ENCODE measurements around the gene RANBP3. TPM values are rescaled to one million over a fixed set of nuclear protein-coding genes. Genes with fewer than 3 reads are reported as not detected.

RANBP3 gene
- total RNA-seq, 1 donor from 2014 or later: 92.1 TPM

GRCh38 chr19:5916181-5916708 lies 61.7 kb downstream of the RANBP3 start:
- Mint-ChIP-seq H3K4me1 (ENCODE audit: low read depth, unreplicated experiment) (peaks cover 13% of the 10 kb centered on the region), H3K9me3 (ENCODE audit: unreplicated experiment) (peaks cover 2% of the 10 kb centered on the region), H3K4me3 (ENCODE audit: unreplicated experiment) (peak overlapping the region; percentile 63), H3K27ac (ENCODE audit: unreplicated experiment) (peak overlapping the region; percentile 62), H3K36me3 (ENCODE audit: unreplicated experiment) (no peaks in the 10 kb centered on the region), H3K27me3 (ENCODE audit: unreplicated experiment) (peaks cover 6% of the 10 kb centered on the region)
- no peak for DNase-seq
- TF ChIP-seq, protein P1, sequence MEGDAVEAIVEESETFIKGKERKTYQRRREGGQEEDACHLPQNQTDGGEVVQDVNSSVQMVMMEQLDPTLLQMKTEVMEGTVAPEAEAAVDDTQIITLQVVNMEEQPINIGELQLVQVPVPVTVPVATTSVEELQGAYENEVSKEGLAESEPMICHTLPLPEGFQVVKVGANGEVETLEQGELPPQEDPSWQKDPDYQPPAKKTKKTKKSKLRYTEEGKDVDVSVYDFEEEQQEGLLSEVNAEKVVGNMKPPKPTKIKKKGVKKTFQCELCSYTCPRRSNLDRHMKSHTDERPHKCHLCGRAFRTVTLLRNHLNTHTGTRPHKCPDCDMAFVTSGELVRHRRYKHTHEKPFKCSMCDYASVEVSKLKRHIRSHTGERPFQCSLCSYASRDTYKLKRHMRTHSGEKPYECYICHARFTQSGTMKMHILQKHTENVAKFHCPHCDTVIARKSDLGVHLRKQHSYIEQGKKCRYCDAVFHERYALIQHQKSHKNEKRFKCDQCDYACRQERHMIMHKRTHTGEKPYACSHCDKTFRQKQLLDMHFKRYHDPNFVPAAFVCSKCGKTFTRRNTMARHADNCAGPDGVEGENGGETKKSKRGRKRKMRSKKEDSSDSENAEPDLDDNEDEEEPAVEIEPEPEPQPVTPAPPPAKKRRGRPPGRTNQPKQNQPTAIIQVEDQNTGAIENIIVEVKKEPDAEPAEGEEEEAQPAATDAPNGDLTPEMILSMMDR (IDR thresholded peaks at IDR 0.05; ENCODE audit: partially characterized antibody, unreplicated experiment): no peak

- Mint-ChIP-seq H3K27ac (ENCODE audit: unreplicated experiment) (no peak overlapping the region), H3K36me3 (ENCODE audit: unreplicated experiment) (no peaks in the 10 kb centered on the region), H3K9me3 (ENCODE audit: unreplicated experiment) (peaks cover 2% of the 10 kb centered on the region), H3K4me1 (ENCODE audit: low read depth, unreplicated experiment) (peaks cover 13% of the 10 kb centered on the region), H3K27me3 (ENCODE audit: unreplicated experiment) (peaks cover 6% of the 10 kb centered on the region), H3K4me3 (ENCODE audit: unreplicated experiment) (no peak overlapping the region)
- no peak for DNase-seq
- TF ChIP-seq, protein P1 (IDR thresholded peaks at IDR 0.05; ENCODE audit: partially characterized antibody, unreplicated experiment): no peak
Measured at GRCh38 chr19:5915782-5916165, 62.2 kb downstream of the RANBP3 start.

GRCh38 chr19:5914946-5915781 lies 62.8 kb downstream of the RANBP3 start:
- Mint-ChIP-seq H3K9me3 (ENCODE audit: unreplicated experiment) (peaks cover 2% of the 10 kb centered on the region), H3K27me3 (ENCODE audit: unreplicated experiment) (peaks cover 6% of the 10 kb centered on the region), H3K36me3 (ENCODE audit: unreplicated experiment) (no peaks in the 10 kb centered on the region), H3K27ac (ENCODE audit: unreplicated experiment) (no peak overlapping the region), H3K4me1 (ENCODE audit: low read depth, unreplicated experiment) (peaks cover 13% of the 10 kb centered on the region), H3K4me3 (ENCODE audit: unreplicated experiment) (no peak overlapping the region)
- DNase-seq: no peak
- TF ChIP-seq, protein P1 (IDR thresholded peaks at IDR 0.05; ENCODE audit: partially characterized antibody, unreplicated experiment): no peak

DNA sequence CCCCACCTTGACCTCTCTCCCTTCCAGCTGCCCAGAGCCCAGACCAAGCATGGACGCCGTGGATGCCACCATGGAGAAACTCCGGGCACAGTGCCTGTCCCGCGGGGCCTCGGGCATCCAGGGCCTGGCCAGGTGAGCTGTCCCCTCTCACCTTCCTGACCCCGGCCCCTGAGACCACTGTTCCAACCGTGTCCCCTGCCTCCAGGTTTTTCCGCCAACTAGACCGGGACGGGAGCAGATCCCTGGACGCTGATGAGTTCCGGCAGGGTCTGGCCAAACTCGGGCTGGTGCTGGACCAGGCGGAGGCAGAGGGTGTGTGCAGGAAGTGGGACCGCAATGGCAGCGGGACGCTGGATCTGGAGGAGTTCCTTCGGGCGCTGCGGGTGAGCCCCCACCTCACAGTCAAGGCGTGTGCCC lies 63.6 kb downstream of the RANBP3 start:
- H3K9me3 Mint-ChIP-seq (ENCODE audit: unreplicated experiment): peaks cover 6% of the 10 kb centered on the region
- TF ChIP-seq, protein P1 (IDR thresholded peaks at IDR 0.05; ENCODE audit: partially characterized antibody, unreplicated experiment): no peak
- no peak overlapping the region for H3K27ac Mint-ChIP-seq (ENCODE audit: unreplicated experiment)
- no peak overlapping the region for H3K4me3 Mint-ChIP-seq (ENCODE audit: unreplicated experiment)
- H3K27me3 Mint-ChIP-seq (ENCODE audit: unreplicated experiment): peaks cover 6% of the 10 kb centered on the region
- no peak for DNase-seq
- H3K4me1 Mint-ChIP-seq (ENCODE audit: low read depth, unreplicated experiment): peaks cover 13% of the 10 kb centered on the region
- no peaks in the 10 kb centered on the region for H3K36me3 Mint-ChIP-seq (ENCODE audit: unreplicated experiment)

Measured in glutamatergic neuron (in vitro differentiated cells).